Liver (tissue), 9 donors: ENCODE results near the gene ZBTB2. TPM values are rescaled to one million over a fixed set of nuclear protein-coding genes. Genes with fewer than 3 reads are reported as not detected.

Source experiments
- DNase-seq: peaks from one replicate; pipeline ENCODE4 v3.0.0-alpha.2; 2017; ENCODE audit warnings: low spot score
- H3K27ac ChIP-seq, 2 donors: one replicate each; pipeline ENCODE4 v1.7.0; 2013; ENCODE audit warnings: inconsistent platforms in 2 of 2, low read length in 2 of 2, control low read depth in 1 of 2, low read depth in 1 of 2, mild to moderate bottlenecking in 1 of 2
- H3K27me3 ChIP-seq, 4 donors: one replicate each; pipeline versions ENCODE4 v1.6.1 to v1.7.0; 2013; ENCODE audit warnings: low read length in 3 of 4, inconsistent platforms in 1 of 4, mild to moderate bottlenecking in 1 of 4, moderate library complexity in 1 of 4; ENCODE audit not compliant: control insufficient read depth in 4 of 4, insufficient read depth in 4 of 4
- H3K36me3 ChIP-seq, 4 donors: one replicate each; pipeline versions ENCODE4 v1.6.1 to v1.7.0; 2013; ENCODE audit warnings: low read length in 3 of 4, mild to moderate bottlenecking in 3 of 4, low read depth in 1 of 4, moderate library complexity in 1 of 4; ENCODE audit not compliant: control insufficient read depth in 4 of 4, insufficient read depth in 3 of 4
- H3K4me1 ChIP-seq, 4 donors: one replicate each; pipeline versions ENCODE4 v1.6.1 to v1.7.0; 2013; ENCODE audit warnings: low read length in 3 of 4, mild to moderate bottlenecking in 3 of 4, moderate library complexity in 1 of 4; ENCODE audit not compliant: control insufficient read depth in 4 of 4, insufficient read depth in 4 of 4
- H3K4me3 ChIP-seq, 3 donors: one replicate each; pipeline versions ENCODE4 v1.6.1 to v1.7.0; 2013; ENCODE audit warnings: low read length in 3 of 3, control low read depth in 1 of 3, low read depth in 1 of 3, mild to moderate bottlenecking in 1 of 3
- H3K9ac ChIP-seq, 2 donors: one replicate each; pipeline ENCODE4 v1.7.0; 2013; ENCODE audit warnings: low read length in 2 of 2, mild to moderate bottlenecking in 2 of 2, moderate library complexity in 2 of 2, control low read depth in 1 of 2, low read depth in 1 of 2
- H3K9me3 ChIP-seq, 4 donors: one replicate each; pipeline versions ENCODE4 v1.6.1 to v1.7.0; 2013; ENCODE audit warnings: low read length in 3 of 4; ENCODE audit not compliant: control insufficient read depth in 4 of 4
- EGR1 ChIP-seq, 2 donors: IDR thresholded peaks; 2 replicates each; pipeline ENCODE4 v1.6.1; 2016 to 2018; ENCODE audit warnings: antibody characterized with exemption in 2 of 2, low read depth in 2 of 2
- FOXA1 ChIP-seq: IDR thresholded peaks from 2 replicates; pipeline ENCODE4 v1.6.1; 2016; ENCODE audit warnings: antibody characterized with exemption
- FOXA2 ChIP-seq: IDR thresholded peaks from 2 replicates; pipeline ENCODE4 v1.6.1; 2016; ENCODE audit warnings: antibody characterized with exemption
- GABPA ChIP-seq, 2 donors: IDR thresholded peaks in 1 of 2; conservative IDR thresholded peaks in 1 of 2; 2 replicates each; pipeline ENCODE4 v1.6.1; 2016; ENCODE audit warnings: antibody characterized with exemption in 2 of 2, mild to moderate bottlenecking in 1 of 2, moderate library complexity in 1 of 2
- HNF4A ChIP-seq, 2 donors: conservative IDR thresholded peaks; 2 replicates each; pipeline ENCODE4 v1.6.1; 2016; ENCODE audit warnings: antibody characterized with exemption in 2 of 2, mild to moderate bottlenecking in 2 of 2
- HNF4G ChIP-seq: IDR thresholded peaks from 2 replicates; pipeline ENCODE4 v1.6.1; 2016; ENCODE audit warnings: antibody characterized with exemption
- JUND ChIP-seq, 2 donors: IDR thresholded peaks; 2 replicates each; pipeline ENCODE4 v1.6.1; 2016; ENCODE audit warnings: antibody characterized with exemption in 2 of 2
- NR2F2 ChIP-seq: IDR thresholded peaks from 2 replicates; pipeline ENCODE4 v1.6.1; 2016; ENCODE audit warnings: antibody characterized with exemption
- RAD21 ChIP-seq, 2 donors: IDR thresholded peaks; 2 replicates each; pipeline ENCODE4 v1.6.1; 2016; ENCODE audit warnings: antibody characterized with exemption in 2 of 2, mild to moderate bottlenecking in 2 of 2
- RXRA ChIP-seq, 2 donors: IDR thresholded peaks; 2 replicates each; pipeline ENCODE4 v1.6.1; 2017 to 2018; ENCODE audit warnings: antibody characterized with exemption in 2 of 2, mild to moderate bottlenecking in 1 of 2
- TAF1 ChIP-seq: conservative IDR thresholded peaks from 2 replicates; pipeline ENCODE4 v1.6.1; 2016; ENCODE audit warnings: antibody characterized with exemption, mild to moderate bottlenecking
- YY1 ChIP-seq: IDR thresholded peaks from 2 replicates; pipeline ENCODE4 v1.6.1; 2016; ENCODE audit warnings: antibody characterized with exemption, mild to moderate bottlenecking
- ZBTB33 ChIP-seq: IDR thresholded peaks from 2 replicates; pipeline ENCODE4 v1.6.1; 2016; ENCODE audit warnings: antibody characterized with exemption
- WGBS: extraction: QIAGEN DNeasy Blood & Tissue Kit; methylation state at CpG from one replicate; pipeline ENCODE4 v1.1.7; 2013; 5-methylcytosine and 5-hydroxymethylcytosine counted together
- polyA plus RNA-seq, 2 donors: library from polyadenylated mRNA; stranded (reverse) in 1 of 2; unstranded in 1 of 2; fragments of 200-250 nt in 1 of 2; fragments of >200 nt in 1 of 2; fragmentation: Nextera tagmentation in 1 of 2; extraction: Ambion mirVana in 1 of 2; gene quantifications; one replicate each; pipeline versions ENCODE4 v1.2.1 to v1.2.3, GENCODE V29; 2013 to 2015
- total RNA-seq, 2 donors: library from RNA; depleted of rRNA; stranded (reverse); fragments of >200 nt; gene quantifications; one replicate each; pipeline ENCODE4 v1.2.3, GENCODE V29; 2014
- TF ChIP-seq, protein P1 (sequence below): fragments of 150-350 bp; IDR thresholded peaks from 2 replicates; pipeline ENCODE4 v1.5.1; 2017; ENCODE audit warnings: improper control_type of control experiment, low read depth, low read length; ENCODE audit not compliant: missing input control
- TF ChIP-seq, protein P2 (sequence below): IDR thresholded peaks from 2 replicates; pipeline ENCODE4 v1.6.1; 2016; ENCODE audit warnings: antibody characterized with exemption
- TF ChIP-seq, protein P3 (sequence below): IDR thresholded peaks from 2 replicates; pipeline ENCODE4 v1.6.1; 2016; ENCODE audit warnings: antibody characterized with exemption, mild to moderate bottlenecking
- donor health status: healthy.
- donor health status: healthy.
- donor health status: healthy.
- donor health status: healthy.
- donor health status: healthy.

Gene ZBTB2
- total and polyA plus RNA-seq, 4 donors, result 2.5 to 4.2 (median 3.0) TPM

- no peaks in the 10 kb centered on the region for H3K9me3 ChIP-seq
- H3K27ac ChIP-seq, result no peak overlapping the region
- no peaks in the 10 kb centered on the region for H3K27me3 ChIP-seq
- TF ChIP-seq NR2F2, result no peak
- TF ChIP-seq ZBTB33, result no peak
- TF ChIP-seq, protein P1, sequence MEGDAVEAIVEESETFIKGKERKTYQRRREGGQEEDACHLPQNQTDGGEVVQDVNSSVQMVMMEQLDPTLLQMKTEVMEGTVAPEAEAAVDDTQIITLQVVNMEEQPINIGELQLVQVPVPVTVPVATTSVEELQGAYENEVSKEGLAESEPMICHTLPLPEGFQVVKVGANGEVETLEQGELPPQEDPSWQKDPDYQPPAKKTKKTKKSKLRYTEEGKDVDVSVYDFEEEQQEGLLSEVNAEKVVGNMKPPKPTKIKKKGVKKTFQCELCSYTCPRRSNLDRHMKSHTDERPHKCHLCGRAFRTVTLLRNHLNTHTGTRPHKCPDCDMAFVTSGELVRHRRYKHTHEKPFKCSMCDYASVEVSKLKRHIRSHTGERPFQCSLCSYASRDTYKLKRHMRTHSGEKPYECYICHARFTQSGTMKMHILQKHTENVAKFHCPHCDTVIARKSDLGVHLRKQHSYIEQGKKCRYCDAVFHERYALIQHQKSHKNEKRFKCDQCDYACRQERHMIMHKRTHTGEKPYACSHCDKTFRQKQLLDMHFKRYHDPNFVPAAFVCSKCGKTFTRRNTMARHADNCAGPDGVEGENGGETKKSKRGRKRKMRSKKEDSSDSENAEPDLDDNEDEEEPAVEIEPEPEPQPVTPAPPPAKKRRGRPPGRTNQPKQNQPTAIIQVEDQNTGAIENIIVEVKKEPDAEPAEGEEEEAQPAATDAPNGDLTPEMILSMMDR, result no peak
- no peak for TF ChIP-seq FOXA1
- no peak for TF ChIP-seq JUND (IDR thresholded peaks at IDR 0.05)
- TF ChIP-seq GABPA (IDR thresholded peaks at IDR 0.05 in 1 of 2, conservative IDR thresholded peaks at IDR 0.05 in 1 of 2), result no peak
- TF ChIP-seq, protein P2, sequence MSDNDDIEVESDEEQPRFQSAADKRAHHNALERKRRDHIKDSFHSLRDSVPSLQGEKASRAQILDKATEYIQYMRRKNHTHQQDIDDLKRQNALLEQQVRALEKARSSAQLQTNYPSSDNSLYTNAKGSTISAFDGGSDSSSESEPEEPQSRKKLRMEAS, result no peak
- no peak for TF ChIP-seq FOXA2
- TF ChIP-seq TAF1, result no peak
- TF ChIP-seq HNF4G, result no peak
- no peak for TF ChIP-seq HNF4A (conservative IDR thresholded peaks at IDR 0.05)
- no peak for TF ChIP-seq RXRA (IDR thresholded peaks at IDR 0.05)
- H3K4me1 ChIP-seq, result no peaks in the 10 kb centered on the region
- 96% methylated on average over 10 of the region's 10 CpGs for WGBS
- H3K36me3 ChIP-seq, result no peaks in the 10 kb centered on the region
- no peak overlapping the region for H3K9ac ChIP-seq
- DNase-seq, result no peak
- H3K4me3 ChIP-seq, result no peak overlapping the region
Measured at GRCh38 chr6:151353795-151354194, 37.6 kb downstream of the ZBTB2 start.

- Histone ChIP-seq H3K4me3 (no peak overlapping the region), H3K36me3 (no peaks in the 10 kb centered on the region), H3K4me1 (no peaks in the 10 kb centered on the region), H3K27me3 (no peaks in the 10 kb centered on the region), H3K9ac (no peak overlapping the region), H3K27ac (no peak overlapping the region), H3K9me3 (no peaks in the 10 kb centered on the region)
- DNase-seq, result no peak
- WGBS, result 77% methylated on average over 19 of the region's 19 CpGs
- no peak for TF ChIP-seq FOXA1
- no peak for TF ChIP-seq YY1
- TF ChIP-seq EGR1 (IDR thresholded peaks at IDR 0.05; ENCODE audit: low read depth in 2 of 2), result no peak
- TF ChIP-seq FOXA2, result no peak
- TF ChIP-seq ZBTB33, result no peak
- TF ChIP-seq HNF4A (conservative IDR thresholded peaks at IDR 0.05), result no peak
- TF ChIP-seq, protein P3, sequence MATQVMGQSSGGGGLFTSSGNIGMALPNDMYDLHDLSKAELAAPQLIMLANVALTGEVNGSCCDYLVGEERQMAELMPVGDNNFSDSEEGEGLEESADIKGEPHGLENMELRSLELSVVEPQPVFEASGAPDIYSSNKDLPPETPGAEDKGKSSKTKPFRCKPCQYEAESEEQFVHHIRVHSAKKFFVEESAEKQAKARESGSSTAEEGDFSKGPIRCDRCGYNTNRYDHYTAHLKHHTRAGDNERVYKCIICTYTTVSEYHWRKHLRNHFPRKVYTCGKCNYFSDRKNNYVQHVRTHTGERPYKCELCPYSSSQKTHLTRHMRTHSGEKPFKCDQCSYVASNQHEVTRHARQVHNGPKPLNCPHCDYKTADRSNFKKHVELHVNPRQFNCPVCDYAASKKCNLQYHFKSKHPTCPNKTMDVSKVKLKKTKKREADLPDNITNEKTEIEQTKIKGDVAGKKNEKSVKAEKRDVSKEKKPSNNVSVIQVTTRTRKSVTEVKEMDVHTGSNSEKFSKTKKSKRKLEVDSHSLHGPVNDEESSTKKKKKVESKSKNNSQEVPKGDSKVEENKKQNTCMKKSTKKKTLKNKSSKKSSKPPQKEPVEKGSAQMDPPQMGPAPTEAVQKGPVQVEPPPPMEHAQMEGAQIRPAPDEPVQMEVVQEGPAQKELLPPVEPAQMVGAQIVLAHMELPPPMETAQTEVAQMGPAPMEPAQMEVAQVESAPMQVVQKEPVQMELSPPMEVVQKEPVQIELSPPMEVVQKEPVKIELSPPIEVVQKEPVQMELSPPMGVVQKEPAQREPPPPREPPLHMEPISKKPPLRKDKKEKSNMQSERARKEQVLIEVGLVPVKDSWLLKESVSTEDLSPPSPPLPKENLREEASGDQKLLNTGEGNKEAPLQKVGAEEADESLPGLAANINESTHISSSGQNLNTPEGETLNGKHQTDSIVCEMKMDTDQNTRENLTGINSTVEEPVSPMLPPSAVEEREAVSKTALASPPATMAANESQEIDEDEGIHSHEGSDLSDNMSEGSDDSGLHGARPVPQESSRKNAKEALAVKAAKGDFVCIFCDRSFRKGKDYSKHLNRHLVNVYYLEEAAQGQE, result no peak
- TF ChIP-seq RAD21 (IDR thresholded peaks at IDR 0.05), result no peak
- no peak for TF ChIP-seq TAF1
- TF ChIP-seq JUND (IDR thresholded peaks at IDR 0.05), result no peak
- TF ChIP-seq GABPA (IDR thresholded peaks at IDR 0.05 in 1 of 2, conservative IDR thresholded peaks at IDR 0.05 in 1 of 2), result no peak
- no peak for TF ChIP-seq RXRA (IDR thresholded peaks at IDR 0.05)
- no peak for TF ChIP-seq NR2F2
- TF ChIP-seq, protein P2, result no peak
- no peak for TF ChIP-seq HNF4G
- TF ChIP-seq, protein P1, result no peak
Measured at GRCh38 chr6:151352410-151353396, 38.7 kb downstream of the ZBTB2 start.
